MG63 (cell line): ENCODE results near the gene ENOPH1. TPM values are rescaled to one million over a fixed set of nuclear protein-coding genes. Genes with fewer than 3 reads are reported as not detected.
"Not testable (repeated sequence)": the region's sequence is repeated elsewhere in the genome, so short reads cannot be mapped to it uniquely, and the experiment has no call there.

Source experiments
- DNase-seq: peaks from one replicate; pipeline ENCODE4 v3.0.0-alpha.2; 2020
- H3K27me3 ChIP-seq: fragments of 250-450 bp; sonication (Bioruptor Pico); 2 replicates; pipeline ENCODE4 v1.5.1; 2020; ENCODE audit warnings: mild to moderate bottlenecking, moderate library complexity
- H3K36me3 ChIP-seq: fragments of 250-450 bp; sonication (Bioruptor Pico); 2 replicates; pipeline ENCODE4 v1.5.1; 2020; ENCODE audit warnings: mild to moderate bottlenecking, moderate library complexity
- H3K4me3 ChIP-seq: fragments of 250-450 bp; sonication (Bioruptor Pico); 2 replicates; pipeline ENCODE4 v1.5.1; 2020; ENCODE audit warnings: mild to moderate bottlenecking, moderate library complexity
- H3K9me3 ChIP-seq: fragments of 250-450 bp; sonication (Bioruptor Pico); 2 replicates; pipeline ENCODE4 v1.5.1; 2020; ENCODE audit warnings: mild to moderate bottlenecking, moderate library complexity
- total RNA-seq: library from RNA; depleted of rRNA; stranded (reverse); fragments of >200 nt; shearing (Covaris generic); gene quantifications from 2 replicates; pipeline ENCODE4 v1.2.3, GENCODE V29; 2014; ENCODE audit warnings: low replicate concordance

ENOPH1 gene
- total RNA-seq, 1 experiment from 2014 or later = 42.7 TPM

GRCh38 chr4:82439088-82439487 lies 8.7 kb downstream of the ENOPH1 start:
- no peak overlapping the region for H3K4me3 ChIP-seq
- no peaks in the 10 kb centered on the region for H3K27me3 ChIP-seq
- DNase-seq = no peak

DNA sequence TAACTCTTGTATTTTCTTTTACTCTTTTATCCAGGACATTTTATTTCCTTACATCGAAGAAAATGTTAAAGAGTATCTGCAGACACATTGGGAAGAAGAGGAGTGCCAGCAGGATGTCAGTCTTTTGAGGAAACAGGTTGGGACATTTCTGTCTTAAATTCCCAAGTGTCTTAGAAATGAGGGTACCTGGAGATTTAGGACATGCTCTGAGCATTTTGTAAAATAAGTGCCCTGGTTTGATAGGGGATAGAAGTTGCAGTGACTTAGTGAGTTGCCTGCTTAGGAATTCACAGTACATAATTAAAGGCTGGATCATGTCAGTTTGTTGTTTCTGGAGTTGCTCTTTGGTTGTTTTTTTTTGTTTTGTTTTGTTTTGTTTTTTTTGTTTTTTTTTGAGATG lies 17.5 kb downstream of the ENOPH1 start:
- no peaks in the 10 kb centered on the region for H3K9me3 ChIP-seq
- no peak for DNase-seq
- H3K4me3 ChIP-seq = no peak overlapping the region
- no peaks in the 10 kb centered on the region for H3K27me3 ChIP-seq
- peaks cover 5% of the 10 kb centered on the region for H3K36me3 ChIP-seq

More at GRCh38 chr4:82439088-82439487, 8.7 kb downstream of the ENOPH1 start:
- Histone ChIP-seq H3K9me3 (no peaks in the 10 kb centered on the region), H3K36me3 (no peaks in the 10 kb centered on the region)

- no peaks in the 10 kb centered on the region for H3K27me3 ChIP-seq
- H3K36me3 ChIP-seq = peaks cover 8% of the 10 kb centered on the region
- DNase-seq = no peak
- H3K4me3 ChIP-seq = no peak overlapping the region
- no peaks in the 10 kb centered on the region for H3K9me3 ChIP-seq
These were observed 20.8 kb downstream of the ENOPH1 start for GRCh38 chr4:82450966-82451755.

GRCh38 chr4:82452026-82452425 lies 21.6 kb downstream of the ENOPH1 start:
- Histone ChIP-seq H3K9me3 (no peaks in the 10 kb centered on the region), H3K4me3 (no peak overlapping the region), H3K36me3 (peaks cover 14% of the 10 kb centered on the region), H3K27me3 (no peaks in the 10 kb centered on the region)
- DNase-seq = no peak

DNA sequence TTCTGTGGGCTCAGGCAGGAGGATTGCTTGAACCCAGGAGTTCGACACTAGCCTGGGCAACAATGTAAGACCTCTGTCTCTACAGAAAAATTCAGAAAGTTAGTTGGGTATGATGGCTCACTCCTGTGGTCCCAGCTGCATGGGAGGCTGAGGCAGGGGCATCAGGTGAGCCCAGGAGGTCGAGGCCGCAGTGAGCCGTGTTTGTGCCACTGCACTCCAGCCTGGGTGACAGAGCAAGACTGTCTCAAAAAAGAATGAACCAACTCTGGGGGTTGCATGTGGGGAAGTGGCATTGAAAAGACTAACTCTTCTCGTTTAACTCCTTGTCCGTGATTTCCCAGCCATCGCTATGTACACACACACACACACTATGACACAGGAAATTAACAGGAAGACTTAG lies 26.9 kb downstream of the ENOPH1 start:
- no peak for DNase-seq
- Histone ChIP-seq H3K36me3 (peaks cover 8% of the 10 kb centered on the region), H3K27me3 (no peaks in the 10 kb centered on the region), H3K4me3 (no peak overlapping the region), H3K9me3 (no peaks in the 10 kb centered on the region)

DNA sequence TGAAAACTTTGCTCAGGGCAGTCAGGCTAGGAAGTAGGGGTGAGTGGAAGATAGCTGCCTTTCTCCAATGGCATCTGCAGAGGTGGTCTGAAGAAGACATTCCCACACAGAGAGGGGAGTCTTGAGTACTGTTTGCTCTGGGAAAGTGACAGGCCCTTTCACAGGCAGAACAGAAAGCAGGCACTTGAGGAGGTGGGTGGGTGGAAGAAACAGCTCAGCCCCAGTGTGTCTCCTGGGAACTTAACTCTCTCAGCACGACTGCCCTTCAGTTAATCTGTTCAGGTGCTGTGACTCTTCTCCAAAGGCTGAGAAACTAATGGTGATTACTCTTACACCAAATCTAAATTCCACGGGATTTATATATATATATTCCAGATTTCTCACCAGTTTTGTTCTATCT lies 28.3 kb downstream of the ENOPH1 start:
- Histone ChIP-seq H3K9me3 (no peaks in the 10 kb centered on the region), H3K36me3 (peaks cover 17% of the 10 kb centered on the region), H3K4me3 (no peak overlapping the region), H3K27me3 (no peaks in the 10 kb centered on the region)
- no peak for DNase-seq

- Histone ChIP-seq H3K4me3 (no peak overlapping the region), H3K27me3 (no peaks in the 10 kb centered on the region), H3K9me3 (no peaks in the 10 kb centered on the region), H3K36me3 (peaks cover 9% of the 10 kb centered on the region)
- no peak for DNase-seq
These were observed 31.3 kb downstream of the ENOPH1 start for GRCh38 chr4:82461710-82462109.

GRCh38 chr4:82462415-82462831 lies 32.0 kb downstream of the ENOPH1 start:
- Histone ChIP-seq H3K36me3 (peaks cover 13% of the 10 kb centered on the region), H3K4me3 (no peak overlapping the region), H3K9me3 (no peaks in the 10 kb centered on the region), H3K27me3 (no peaks in the 10 kb centered on the region)
- DNase-seq = peak; percentile 51

GRCh38 chr4:82463221-82463620 lies 32.8 kb downstream of the ENOPH1 start:
- no peaks in the 10 kb centered on the region for H3K27me3 ChIP-seq
- H3K9me3 ChIP-seq = no peaks in the 10 kb centered on the region
- H3K4me3 ChIP-seq = no peak overlapping the region
- peaks cover 19% of the 10 kb centered on the region for H3K36me3 ChIP-seq
- no peak for DNase-seq

- Histone ChIP-seq H3K4me3 (no peak overlapping the region), H3K36me3 (peaks cover 19% of the 10 kb centered on the region), H3K9me3 (no peaks in the 10 kb centered on the region), H3K27me3 (no peaks in the 10 kb centered on the region)
- no peak for DNase-seq
These were observed 37.1 kb downstream of the ENOPH1 start for GRCh38 chr4:82467471-82467870.

DNA sequence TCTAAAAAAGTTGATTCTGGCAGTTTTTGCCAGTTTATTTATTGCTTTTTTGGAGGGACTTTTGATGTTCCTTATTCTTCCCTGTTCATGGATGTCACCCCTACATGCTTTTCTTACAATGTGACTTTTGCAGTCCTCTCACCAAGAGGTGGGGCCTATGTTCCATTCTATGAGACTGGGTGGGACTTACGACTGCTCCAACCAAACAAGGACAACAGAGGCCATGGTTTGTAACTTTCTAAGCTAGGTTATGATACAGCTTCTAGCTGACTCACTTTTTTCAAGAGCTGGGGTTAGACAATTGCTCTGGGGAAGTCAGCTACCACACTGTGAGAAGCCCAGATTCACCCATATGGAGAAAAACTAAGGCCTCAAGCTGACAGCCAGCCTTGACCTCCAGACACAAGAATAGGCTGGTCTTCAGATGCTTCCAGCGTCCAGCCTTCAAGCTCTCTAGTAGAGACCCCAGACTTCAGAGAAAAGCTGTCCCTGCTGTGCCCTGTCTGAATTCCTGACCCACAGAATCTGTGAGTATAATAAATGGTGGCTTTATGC lies 39.5 kb downstream of the ENOPH1 start:
- DNase-seq = no peak
- Histone ChIP-seq H3K36me3 (peaks cover 11% of the 10 kb centered on the region), H3K4me3 (no peak overlapping the region), H3K9me3 (no peaks in the 10 kb centered on the region), H3K27me3 (no peaks in the 10 kb centered on the region)

DNA sequence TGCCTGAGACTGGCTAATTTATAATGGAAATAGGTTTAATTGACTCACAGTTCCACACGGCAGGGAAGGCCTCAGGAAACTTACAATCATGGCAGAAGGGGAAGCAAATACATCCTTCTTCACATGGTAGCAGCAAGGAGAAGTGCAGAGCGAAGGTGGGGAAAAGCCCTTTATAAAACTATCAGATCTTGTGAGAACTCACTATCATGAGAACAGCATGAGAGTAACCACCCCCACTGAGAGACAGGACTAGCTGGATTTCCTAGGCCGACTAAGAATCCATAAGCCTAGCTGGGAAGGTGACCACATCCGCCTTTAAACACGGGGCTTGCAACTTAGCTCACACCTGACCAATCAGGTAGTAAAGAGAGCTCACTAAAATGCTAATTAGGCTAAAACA lies 42.7 kb downstream of the ENOPH1 start:
- not testable (repeated sequence) for H3K27me3 ChIP-seq, H3K9me3 ChIP-seq, H3K4me3 ChIP-seq, H3K36me3 ChIP-seq, DNase-seq

- DNase-seq = no peak
- Histone ChIP-seq H3K4me3 (no peak overlapping the region), H3K9me3 (no peaks in the 10 kb centered on the region)
These were observed 43.3 kb downstream of the ENOPH1 start for GRCh38 chr4:82473621-82474164.

DNA sequence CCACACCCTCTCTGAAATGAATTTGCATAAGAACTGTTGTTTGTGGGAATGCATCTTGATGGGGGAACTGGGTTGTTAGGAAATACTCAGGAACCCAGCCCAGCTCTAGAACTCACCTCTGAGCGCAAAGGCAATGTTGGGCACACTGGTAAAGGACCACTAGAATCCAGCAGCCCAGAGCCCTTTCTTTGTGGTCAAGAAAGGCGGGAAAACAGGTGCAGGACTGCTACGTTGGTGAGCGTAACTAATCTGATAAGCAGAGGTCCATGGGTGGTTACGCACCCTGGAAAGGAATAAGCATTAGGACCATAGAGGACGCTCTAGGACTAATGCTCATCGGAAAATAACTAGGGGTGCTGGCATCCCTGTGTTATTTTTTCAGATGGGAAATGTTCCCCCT lies 45.5 kb downstream of the ENOPH1 start:
- not testable (repeated sequence) for H3K36me3 ChIP-seq, H3K4me3 ChIP-seq, H3K9me3 ChIP-seq, H3K27me3 ChIP-seq, DNase-seq

More at GRCh38 chr4:82473621-82474164, 43.3 kb downstream of the ENOPH1 start:
- Histone ChIP-seq H3K27me3 (no peaks in the 10 kb centered on the region), H3K36me3 (no peaks in the 10 kb centered on the region)

DNA sequence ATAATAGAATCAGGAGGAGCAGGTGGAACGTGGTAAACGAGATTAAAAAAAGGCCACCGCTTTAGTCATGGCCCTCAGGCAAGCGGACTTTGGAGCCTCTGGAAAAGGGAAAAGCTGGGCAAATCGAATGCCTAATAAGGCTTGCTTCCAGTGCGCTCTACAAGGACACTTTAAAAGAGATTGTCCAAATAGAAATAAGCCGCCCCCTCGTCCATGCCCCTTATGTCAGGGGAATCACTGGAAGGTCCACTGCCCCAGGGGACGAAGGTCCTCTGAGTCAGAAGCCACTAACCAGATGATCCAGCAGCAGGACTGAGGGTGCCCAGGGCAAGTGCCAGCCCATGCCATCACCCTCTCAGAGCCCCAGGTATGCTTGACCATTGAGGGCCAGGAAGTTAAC lies 47.1 kb downstream of the ENOPH1 start:
- DNase-seq, H3K9me3 ChIP-seq, H3K4me3 ChIP-seq, H3K36me3 ChIP-seq, H3K27me3 ChIP-seq: not testable (repeated sequence)

GRCh38 chr4:82479562-82479961 lies 49.2 kb downstream of the ENOPH1 start:
- no peaks in the 10 kb centered on the region for H3K27me3 ChIP-seq

GRCh38 chr4:82480771-82481505 lies 50.5 kb downstream of the ENOPH1 start:
- no peak for DNase-seq
- no peak overlapping the region for H3K4me3 ChIP-seq
- no peaks in the 10 kb centered on the region for H3K9me3 ChIP-seq
- no peaks in the 10 kb centered on the region for H3K36me3 ChIP-seq
- no peaks in the 10 kb centered on the region for H3K27me3 ChIP-seq

More at GRCh38 chr4:82479562-82479961, 49.2 kb downstream of the ENOPH1 start:
- Histone ChIP-seq H3K9me3 (no peaks in the 10 kb centered on the region), H3K4me3 (no peak overlapping the region), H3K36me3 (no peaks in the 10 kb centered on the region)
- no peak for DNase-seq
